IPS-11a (cell line): ENCODE measurements around the gene KHDC4.
"Not testable (repeated sequence)": the region's sequence is repeated elsewhere in the genome, so short reads cannot be mapped to it uniquely, and the experiment has no call there.

Experiments used
- H3K4me3 ChIP-seq: one replicate; pipeline ENCODE4 v1.5.1; 2013; ENCODE audit warnings: low read depth, low read length, control low read depth

Gene KHDC4

DNA sequence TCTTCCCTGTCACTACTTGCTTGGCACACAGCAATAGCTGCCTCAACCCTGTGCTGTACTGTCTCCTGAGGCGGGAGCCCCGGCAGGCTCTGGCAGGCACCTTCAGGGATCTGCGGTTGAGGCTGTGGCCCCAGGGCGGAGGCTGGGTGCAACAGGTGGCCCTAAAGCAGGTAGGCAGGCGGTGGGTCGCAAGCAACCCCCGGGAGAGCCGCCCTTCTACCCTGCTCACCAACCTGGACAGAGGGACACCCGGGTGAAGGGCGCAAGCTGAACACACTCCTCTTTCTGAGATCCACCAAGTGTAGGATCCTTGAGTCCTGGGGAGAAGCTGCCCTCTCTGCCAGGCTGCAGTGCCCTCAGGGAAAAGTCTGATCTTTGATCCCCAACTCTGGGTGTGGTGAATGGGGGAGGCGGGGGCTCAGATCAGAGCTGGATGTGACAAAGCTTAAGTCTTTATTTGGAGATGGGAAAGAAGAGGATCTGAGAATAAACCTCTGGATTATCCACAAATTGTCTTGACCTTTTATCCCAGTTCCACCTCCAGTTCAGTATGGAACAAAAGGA is 8.4 kb upstream of the KHDC4 start:
- H3K4me3 ChIP-seq = no peak overlapping the region

DNA sequence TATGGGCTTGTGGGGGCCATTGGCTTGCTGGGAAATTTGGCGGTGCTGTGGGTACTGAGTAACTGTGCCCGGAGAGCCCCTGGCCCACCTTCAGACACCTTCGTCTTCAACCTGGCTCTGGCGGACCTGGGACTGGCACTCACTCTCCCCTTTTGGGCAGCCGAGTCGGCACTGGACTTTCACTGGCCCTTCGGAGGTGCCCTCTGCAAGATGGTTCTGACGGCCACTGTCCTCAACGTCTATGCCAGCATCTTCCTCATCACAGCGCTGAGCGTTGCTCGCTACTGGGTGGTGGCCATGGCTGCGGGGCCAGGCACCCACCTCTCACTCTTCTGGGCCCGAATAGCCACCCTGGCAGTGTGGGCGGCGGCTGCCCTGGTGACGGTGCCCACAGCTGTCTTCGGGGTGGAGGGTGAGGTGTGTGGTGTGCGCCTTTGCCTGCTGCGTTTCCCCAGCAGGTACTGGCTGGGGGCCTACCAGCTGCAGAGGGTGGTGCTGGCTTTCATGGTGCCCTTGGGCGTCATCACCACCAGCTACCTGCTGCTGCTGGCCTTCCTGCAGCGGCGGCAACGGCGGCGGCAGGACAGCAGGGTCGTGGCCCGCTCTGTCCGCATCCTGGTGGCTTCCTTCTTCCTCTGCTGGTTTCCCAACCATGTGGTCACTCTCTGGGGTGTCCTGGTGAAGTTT is 7.8 kb upstream of the KHDC4 start:
- H3K4me3 ChIP-seq = no peak overlapping the region

DNA sequence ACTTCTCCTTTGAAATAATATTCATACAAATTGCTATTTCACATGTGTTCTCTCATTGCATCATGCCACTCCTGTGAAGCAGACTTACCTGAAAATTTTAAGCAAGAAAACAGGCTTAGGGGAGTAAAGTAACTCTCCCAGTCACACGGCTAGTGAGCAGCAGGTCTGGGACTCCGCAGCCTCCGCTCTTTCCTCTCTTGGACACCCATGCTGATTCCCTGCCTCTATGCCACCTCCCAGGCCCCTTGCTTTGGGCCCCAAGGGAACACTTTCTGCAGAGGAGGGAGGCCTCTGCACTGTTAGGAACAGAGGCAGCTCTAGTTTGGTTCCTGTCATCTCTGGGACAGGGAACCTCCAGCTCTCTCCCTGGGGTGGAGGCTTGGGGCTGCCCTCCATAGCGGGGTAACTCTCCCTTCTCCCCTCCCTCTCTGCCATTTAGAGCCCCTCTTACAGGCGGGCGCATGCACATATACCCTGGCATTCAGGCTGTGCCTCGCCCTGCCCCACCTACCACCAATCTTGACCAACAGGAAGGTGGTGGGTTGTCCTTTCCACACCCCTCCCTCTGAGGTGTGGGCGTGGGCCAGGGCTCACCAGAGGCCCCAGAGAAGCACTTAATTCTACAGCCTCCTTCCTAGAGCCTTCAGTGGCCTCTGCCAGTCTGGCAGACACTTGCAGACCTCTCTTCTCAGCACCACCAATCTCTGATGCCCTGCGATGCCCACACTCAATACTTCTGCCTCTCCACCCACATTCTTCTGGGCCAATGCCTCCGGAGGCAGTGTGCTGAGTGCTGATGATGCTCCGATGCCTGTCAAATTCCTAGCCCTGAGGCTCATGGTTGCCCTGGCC is 7.0 kb upstream of the KHDC4 start, which contains the start of gene RXFP4:
Gene RXFP4 (plus strand): TSS at position 646 of the 852 bp plus-strand sequence. CDS start 72 bp downstream, at position 718.
- H3K4me3 ChIP-seq = no peak within 1 kb of the TSS

DNA sequence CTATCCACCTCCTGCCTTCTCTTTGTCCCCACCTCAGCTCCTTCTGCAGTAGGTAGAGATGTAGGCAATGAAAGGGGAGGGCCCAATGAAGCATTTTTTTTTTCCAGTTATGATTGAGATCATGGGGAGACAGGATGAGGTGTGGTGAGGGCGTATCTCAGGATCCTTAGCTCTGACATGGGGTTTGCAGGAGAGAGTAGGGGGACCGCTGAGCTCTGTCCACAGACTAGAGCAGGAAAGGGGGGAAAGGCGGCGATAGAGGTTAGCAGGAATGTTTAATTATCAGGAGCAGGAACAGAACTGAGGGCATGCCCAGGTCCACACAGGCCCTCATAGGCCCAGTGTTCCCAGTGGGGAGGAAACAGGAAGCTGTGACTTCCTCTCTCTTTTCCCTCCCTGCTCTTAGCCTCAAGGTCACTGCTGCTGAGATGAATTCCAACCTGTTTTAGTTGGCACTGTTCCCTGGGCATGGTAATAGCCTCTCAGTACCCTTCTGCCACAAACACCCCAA is 6.3 kb upstream of the KHDC4 start:
- no peak overlapping the region for H3K4me3 ChIP-seq

DNA sequence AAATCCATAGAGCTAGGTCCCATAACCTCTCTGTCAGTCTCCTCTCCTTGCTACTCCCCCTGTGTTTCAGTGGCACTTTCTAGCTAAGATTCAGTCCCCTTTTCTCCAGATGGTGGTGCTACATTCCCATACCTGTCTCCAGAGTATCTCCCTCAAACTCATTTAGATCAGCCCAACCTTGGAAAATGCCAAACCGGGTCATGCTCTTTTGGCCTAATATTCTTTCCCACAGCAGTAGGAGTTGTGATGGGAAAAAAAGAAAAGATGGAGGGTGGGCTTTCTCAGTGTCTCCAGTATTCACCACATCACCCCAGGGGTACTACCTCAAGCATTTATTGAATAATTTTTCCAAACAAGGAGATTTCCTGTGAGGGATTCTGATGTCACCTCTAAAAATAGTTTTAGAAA is 4.0 kb upstream of the KHDC4 start:
- no peak overlapping the region for H3K4me3 ChIP-seq

DNA sequence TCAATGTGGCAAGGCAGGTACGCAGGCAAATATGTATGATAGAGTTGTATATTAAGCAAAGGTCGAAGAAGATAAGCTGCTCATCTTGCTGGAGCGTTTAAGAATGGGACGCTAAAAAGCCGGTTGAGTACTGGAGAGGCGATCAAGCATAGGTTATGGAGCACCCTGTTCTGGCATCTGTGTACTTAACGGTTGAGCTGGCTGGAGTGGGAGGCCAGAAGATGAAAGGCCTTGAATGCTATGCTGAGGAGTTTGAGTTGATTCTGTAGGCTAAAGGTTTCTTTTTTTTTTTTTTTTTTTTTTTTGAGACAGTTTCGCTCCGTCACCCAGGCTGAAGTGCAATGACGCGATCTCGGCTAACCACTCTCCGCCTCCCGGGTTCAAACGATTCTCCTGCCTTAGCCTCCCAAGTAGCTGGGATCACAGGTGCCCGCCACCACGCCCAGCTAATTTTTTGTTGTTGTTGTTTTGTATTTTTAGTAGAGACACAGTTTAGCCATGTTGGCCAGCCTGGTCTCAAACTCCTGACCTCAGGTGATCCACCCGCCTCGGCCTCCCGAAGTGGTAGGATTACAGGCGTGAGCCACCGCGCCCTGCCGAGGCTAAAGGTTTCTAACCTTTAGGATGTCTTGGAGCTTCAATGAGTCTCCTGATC is 850 bp upstream of the KHDC4 start:
- H3K4me3 ChIP-seq = peak overlapping the region; percentile 99

DNA sequence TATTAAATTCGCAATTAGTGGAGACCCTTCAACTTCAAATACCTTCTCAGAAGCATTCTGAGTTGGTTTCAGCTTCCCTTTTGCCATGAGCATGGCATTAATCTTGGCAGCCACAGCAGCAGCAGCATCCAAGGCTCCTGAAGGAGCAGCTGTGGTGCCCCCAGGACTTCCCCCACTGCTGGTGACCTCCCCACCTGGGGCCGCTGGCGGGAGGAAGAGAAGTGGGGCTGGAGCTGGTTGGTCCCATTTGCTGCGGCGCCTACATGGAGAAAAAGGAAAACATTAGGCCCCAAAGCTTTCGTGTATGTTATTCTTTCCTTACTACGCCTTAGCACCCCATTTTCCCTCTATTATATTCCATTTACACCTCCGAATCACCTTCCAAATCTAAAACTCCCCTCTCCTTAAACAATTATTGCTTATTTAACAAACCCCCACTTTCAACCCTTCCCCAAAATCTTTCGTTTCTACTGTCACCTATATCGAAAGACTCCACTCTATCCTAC is 569 bp downstream of the KHDC4 start:
- H3K4me3 ChIP-seq = peak overlapping the region; percentile 99

DNA sequence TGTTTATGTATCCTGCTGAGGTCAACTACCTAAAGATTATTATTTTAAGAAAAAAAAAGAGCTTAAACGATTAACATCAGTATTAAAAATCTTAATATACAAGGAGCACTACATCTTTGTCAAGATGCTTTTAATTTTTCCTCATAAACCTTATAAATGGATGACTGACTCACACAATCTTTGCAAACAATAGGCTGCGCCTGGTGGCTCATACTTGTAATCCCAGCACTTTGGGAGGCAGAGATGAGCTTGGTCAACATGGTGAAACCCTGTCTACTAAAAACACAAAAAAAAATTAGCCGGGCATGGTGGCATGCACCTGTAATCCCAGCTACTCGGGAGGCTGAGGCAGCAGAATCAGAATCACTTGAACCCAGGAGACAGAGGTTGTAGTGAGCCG is 1.7 kb downstream of the KHDC4 start:
- H3K4me3 ChIP-seq = no peak overlapping the region

DNA sequence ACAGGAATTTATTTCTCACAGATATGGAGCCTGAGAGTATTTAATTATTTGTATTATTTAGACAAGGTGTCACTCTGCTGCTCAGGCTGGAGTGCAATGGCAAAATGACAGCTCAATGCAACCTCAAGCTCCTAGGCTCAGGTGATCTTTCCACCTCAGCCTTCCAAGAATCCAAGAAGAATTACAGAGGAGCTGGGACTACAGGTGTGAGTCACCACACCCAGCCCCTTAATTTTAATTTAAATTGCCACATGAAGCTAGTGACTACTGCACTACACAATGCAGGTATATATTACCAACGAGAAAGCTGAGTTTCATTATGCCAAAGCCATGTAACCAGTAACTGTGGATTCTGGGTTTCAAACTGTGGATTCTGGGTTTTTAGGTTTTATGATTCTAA is 2.1 kb downstream of the KHDC4 start:
- H3K4me3 ChIP-seq = no peak overlapping the region

DNA sequence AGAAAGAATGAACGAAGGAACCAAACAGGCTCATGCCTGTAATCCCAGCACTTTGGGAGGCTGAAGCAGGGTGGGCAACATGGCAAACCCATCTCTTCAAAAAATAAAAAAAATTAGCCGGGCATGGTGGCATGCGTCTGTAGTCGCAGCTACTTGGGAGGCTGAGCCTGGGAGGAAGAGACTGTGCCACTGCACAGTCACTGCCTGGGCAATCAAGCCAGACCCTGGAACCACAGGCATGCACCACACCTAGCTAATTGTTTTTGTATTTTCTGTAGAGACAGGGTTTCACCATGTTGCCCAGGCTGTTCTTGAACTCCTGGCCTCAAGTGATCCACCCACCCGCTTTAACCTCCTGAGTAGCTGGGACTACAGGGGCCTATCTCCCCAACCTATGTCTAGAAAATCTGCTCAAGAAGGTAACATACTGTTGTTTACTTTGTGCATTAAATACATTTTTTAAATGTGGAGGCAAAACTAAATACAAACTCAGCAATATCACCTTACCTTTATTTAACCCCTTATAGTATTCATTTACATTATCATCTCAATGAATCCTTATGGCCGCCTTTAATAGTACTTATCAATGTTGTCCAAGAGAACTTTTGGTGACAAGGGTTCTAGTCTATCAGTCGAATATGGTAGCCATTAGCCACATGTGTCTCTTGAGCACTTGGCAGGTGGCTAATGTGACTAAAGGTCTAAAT is 2.7 kb downstream of the KHDC4 start:
- no peak overlapping the region for H3K4me3 ChIP-seq

DNA sequence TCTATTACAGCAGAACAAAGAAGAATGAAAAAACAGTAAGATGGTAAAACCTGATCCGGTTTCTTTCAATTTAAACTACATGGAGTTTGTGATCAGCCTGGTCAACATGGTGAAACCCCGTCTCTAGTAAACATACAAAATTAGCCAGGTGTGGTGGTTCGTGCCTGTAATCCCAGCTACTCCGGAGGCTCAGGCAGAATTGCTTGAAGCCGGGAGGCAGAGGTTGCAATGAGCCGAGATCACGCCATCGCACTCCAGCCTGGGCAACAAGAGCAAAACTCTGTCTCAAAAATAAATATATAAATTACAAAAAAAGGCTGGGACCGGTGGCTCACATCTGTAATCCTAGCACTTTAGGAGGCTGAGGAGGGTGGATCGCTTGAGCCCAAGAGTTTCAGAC is 3.5 kb downstream of the KHDC4 start:
- not testable (repeated sequence) for H3K4me3 ChIP-seq

DNA sequence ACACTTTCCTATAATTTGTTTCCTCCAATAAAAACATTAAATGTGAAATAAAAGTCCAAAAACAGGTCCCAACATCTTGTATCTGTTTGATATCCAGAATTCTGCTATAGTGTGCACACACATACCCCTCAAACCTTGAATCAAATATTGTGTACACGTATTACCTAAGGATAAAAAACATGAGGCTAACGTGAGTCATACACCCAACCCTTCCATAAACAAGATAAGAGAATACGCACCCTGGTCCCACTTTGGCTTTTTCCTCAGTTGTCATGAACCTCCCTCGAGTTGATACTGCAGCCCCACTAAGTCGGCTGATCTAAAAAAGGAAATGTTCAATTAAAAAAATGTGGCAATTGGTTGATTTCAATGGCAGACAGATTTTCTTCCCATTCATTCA is 5.2 kb downstream of the KHDC4 start:
- no peak overlapping the region for H3K4me3 ChIP-seq

DNA sequence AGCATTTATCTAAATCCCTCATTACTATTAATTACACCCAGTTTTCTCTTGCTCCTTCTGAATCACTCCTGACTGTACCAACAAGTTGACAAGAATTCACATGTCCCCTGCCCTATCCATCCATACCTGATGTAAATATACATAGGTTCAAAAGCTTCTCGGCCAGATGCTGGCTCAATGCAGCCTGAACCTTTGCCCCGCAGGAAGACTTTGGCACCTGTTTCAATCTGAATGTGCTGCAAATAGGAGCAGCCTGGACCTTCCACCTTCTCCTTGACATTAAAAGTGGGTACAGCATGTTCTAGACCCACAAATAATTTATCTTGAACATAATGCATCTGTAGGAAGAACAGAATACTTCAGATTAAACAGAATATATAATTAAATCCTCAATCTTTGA is 8.7 kb downstream of the KHDC4 start:
- no peak overlapping the region for H3K4me3 ChIP-seq

DNA sequence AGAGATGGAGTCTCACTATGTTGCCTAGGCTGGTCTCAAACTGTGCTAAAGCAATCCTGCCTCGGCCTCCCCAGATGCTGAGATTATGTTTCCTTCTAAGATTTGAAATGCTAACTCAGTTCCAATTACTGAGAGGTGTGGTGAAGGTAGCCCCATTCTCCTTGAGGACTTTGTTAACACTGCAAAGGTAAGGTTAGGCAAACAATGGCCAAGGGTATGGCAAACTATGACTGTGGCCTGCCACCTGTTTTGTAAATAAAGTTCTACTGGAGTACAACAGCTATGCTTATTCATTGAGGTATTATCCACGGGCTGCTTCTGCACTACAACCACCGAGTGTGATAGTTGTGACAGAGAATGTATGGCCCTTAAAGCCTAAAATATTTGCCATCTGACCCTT is 13.5 kb downstream of the KHDC4 start:
- H3K4me3 ChIP-seq = no peak overlapping the region

DNA sequence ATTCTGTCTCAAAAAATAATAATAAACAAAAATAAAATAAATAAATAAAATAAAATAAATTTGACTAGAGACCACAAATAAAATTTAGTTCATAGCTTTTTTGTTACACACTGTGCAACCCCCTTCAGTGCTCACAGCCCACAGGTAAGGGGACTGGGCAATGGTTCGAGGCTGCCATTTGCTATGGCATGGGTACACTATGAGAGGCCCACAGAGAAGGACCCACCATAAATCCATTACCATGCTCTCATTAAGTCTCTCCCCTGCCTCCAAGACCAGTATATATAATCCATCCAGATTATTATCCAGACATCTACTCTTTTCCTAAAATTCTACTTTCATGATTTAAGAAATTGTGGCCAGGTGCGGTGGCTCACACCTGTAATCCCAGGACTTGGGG is 14.4 kb downstream of the KHDC4 start:
- H3K4me3 ChIP-seq = no peak overlapping the region

DNA sequence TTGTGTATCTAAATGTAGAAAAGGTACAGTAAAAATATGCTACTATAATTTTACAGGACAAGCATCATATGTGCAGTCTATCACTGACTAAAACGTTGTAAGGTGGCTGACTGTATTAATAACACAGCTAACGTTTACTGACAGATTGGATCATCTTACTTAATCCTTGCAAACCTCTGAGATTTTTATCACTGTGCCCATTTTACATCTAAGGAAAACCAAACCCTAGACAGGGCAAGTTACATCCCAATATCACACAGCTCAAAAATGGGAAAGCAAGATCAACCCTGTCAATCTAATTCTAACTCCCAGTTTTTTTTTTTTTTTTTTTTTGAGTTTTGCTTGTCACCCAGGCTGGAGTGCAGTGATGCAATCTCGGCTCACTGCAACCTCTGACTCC is 15.6 kb downstream of the KHDC4 start:
- H3K4me3 ChIP-seq = no peak overlapping the region

DNA sequence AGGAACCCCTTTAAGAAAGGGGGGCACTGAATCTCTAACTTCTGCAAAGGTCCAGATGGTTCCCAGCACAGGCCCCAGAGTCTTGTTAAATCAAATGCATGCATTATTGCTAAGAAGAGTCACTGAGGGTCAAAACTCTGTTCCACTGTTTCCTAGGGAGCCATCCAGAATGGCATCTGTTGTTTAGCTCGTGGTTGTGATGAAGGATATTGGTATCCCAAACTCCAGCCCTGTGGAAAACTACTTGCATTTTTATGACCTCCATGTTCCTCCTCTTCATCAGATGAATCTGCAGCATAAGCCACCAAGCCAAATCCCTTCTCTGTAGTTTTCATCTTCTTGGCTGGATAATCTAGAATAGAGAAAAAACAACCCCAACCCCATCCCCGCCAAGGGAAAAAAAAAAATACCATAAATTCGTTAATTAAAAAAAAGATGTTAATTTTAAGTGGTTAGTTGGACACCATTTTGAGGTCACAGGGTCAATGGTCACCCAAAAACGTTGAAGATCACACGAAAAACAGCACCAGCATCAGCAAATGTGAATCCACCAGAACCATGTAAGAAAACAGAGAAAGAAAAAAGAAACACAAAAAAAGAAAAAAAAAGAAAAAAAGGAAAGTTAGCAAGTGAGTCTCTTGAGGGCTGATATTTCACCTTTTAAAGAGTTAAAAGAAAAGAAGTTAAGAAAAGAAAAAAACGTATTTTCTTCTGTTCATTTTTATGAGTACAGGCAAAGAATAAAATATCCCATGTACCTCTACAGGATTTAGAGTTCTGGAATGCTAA is 20.1 kb downstream of the KHDC4 start:
- H3K4me3 ChIP-seq = no peak overlapping the region

DNA sequence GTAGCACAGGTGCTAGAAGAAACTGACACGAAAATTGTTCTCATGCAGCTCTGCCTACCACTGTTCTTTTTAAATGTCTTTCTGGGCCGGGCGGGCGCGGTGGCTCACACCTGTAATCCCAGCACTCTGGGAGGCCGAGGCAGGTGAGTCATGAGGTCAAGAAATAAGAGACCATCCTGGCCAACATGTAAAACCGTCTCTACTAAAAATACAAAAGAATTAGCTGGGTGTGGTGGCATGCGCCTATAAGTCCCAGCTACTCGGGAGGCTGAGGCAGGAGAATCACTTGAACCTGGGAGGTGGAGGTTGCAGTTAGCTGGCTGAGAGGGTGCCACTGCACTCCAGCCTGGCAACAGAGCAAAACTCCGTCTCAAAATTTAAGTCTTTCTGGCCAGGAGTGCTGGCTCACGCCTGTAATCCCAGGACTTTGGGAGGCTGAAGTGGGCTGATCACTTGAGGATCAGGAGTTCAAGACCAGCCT is 22.1 kb downstream of the KHDC4 start:
- H3K4me3 ChIP-seq = no peak overlapping the region
